Tibial artery (tissue), 4 donors: ENCODE data around the gene SIT1.
A peak's percentile ranks its signal among the peaks of the same experiment; 100 is the strongest.

ENCODE experiments used
- DNase-seq, 2 donors: peaks; one replicate each; pipeline ENCODE4 v3.0.0-alpha.2; 2019
- H3K27ac ChIP-seq, 2 donors: fragments of 200-600 bp; sonication (generic) in 1 of 2; 1 replicate in 1 of 2; 2 replicates in 1 of 2; pipeline ENCODE4 v1.5.1; 2018 to 2019; ENCODE audit warnings: mild to moderate bottlenecking in 1 of 2
- H3K27me3 ChIP-seq, 2 donors: fragments of 200-600 bp; sonication (generic) in 1 of 2; one replicate each; pipeline versions ENCODE4 v1.5.1 to v1.6.0; 2016 to 2019
- H3K36me3 ChIP-seq, 3 donors: fragments of 200-600 bp; sonication (generic) in 2 of 3; one replicate each; pipeline ENCODE4 v1.5.1; 2016 to 2019; ENCODE audit warnings: mild to moderate bottlenecking in 2 of 3
- H3K4me1 ChIP-seq, 4 donors: fragments of 200-600 bp; sonication (generic) in 2 of 4; 1 replicate in 3 of 4; 2 replicates in 1 of 4; pipeline ENCODE4 v1.5.1; 2016 to 2019
- H3K4me3 ChIP-seq, 2 donors: fragments of 200-600 bp; sonication (generic) in 1 of 2; 1 replicate in 1 of 2; 2 replicates in 1 of 2; pipeline ENCODE4 v1.5.1; 2018 to 2019; ENCODE audit warnings: mild to moderate bottlenecking in 2 of 2
- H3K9me3 ChIP-seq, 3 donors: fragments of 200-600 bp; sonication (generic) in 1 of 3; one replicate each; pipeline ENCODE4 v1.5.1; 2016 to 2019
- intact Hi-C: fragments of 100-400 bp; cut with DNase I; formaldehyde crosslinking; loops from one replicate; pipeline ENCODE4 v1.15.0; 2023; ENCODE audit warnings: low total_unique reads
- TF ChIP-seq, protein P1 (sequence below), 2 experiments: fragments of 200-600 bp in 1 of 2; fragments of 450-650 bp in 1 of 2; IDR thresholded peaks; one replicate each; pipeline ENCODE4 v1.5.1; 2017 to 2019; ENCODE audit warnings: antibody characterized with exemption in 2 of 2, mild to moderate bottlenecking in 1 of 2, moderate library complexity in 1 of 2

The SIT1 gene

DNA sequence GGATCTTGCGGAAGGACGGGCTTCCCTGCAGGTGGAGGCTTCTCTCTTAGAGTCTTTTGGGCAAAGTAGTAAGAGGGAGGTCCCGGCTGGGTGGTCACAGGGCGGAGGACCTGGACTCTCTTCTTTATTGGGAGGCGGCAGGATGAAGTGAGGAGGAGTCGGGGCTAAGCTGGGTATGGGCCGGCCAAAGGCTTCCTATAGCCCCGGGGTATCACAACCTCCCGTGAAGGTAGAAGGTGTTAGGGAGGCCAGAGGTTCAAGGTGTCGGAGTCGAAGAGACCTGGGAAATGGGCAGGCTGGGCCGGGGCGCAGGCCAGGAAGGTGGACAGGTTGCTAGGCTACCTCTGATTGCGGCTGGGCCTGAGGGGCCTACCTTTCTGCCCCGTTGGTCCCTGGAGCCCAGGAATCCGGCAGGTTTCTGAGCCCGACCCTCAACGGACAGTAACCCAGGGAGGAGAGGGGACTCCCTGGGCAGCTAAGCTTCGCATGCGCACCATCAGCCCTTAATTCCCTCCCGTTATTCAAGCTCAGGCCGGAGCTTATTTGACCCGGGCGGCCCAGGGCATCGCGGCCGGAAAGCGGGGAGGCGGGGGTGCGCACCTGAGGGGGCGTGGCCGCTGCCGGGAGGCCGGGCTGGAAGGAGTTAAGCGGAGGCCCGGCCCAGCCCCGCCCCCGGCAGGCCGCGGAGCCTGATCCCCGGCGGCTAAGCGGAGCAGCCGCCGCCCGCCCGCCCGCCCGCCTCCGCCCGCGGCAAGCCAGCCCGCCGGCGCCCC, 46.0 kb downstream of the SIT1 start, which contains the start of gene TESK1:
Gene TESK1 (plus strand): TSS at position 685 of the 773 bp plus-strand sequence. CDS start 358 bp downstream, outside the sequence.
- TF ChIP-seq, protein P1, sequence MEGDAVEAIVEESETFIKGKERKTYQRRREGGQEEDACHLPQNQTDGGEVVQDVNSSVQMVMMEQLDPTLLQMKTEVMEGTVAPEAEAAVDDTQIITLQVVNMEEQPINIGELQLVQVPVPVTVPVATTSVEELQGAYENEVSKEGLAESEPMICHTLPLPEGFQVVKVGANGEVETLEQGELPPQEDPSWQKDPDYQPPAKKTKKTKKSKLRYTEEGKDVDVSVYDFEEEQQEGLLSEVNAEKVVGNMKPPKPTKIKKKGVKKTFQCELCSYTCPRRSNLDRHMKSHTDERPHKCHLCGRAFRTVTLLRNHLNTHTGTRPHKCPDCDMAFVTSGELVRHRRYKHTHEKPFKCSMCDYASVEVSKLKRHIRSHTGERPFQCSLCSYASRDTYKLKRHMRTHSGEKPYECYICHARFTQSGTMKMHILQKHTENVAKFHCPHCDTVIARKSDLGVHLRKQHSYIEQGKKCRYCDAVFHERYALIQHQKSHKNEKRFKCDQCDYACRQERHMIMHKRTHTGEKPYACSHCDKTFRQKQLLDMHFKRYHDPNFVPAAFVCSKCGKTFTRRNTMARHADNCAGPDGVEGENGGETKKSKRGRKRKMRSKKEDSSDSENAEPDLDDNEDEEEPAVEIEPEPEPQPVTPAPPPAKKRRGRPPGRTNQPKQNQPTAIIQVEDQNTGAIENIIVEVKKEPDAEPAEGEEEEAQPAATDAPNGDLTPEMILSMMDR (IDR thresholded peaks at IDR 0.05), result no peak
- peak within 1 kb of the TSS; percentile 91 to 94 for H3K27ac ChIP-seq
- H3K4me1 ChIP-seq, result peaks cover 5 to 28% (median 26%) of the 10 kb centered on the region in 4 donors
- no peaks in the 10 kb centered on the region for H3K9me3 ChIP-seq
- intact Hi-C loops, result loop anchor here (5.0 kb wide), 1 partner anchor 38 kb away; no protein-coding TSS in a partner anchor
- DNase-seq, result peak; percentile 59 to 88
- H3K36me3 ChIP-seq, result peaks cover 17 to 27% (median 18%) of the 10 kb centered on the region in 3 donors
- peak within 1 kb of the TSS; percentile 84 to 94 for H3K4me3 ChIP-seq
- H3K27me3 ChIP-seq, result no peaks in the 10 kb centered on the region

DNA sequence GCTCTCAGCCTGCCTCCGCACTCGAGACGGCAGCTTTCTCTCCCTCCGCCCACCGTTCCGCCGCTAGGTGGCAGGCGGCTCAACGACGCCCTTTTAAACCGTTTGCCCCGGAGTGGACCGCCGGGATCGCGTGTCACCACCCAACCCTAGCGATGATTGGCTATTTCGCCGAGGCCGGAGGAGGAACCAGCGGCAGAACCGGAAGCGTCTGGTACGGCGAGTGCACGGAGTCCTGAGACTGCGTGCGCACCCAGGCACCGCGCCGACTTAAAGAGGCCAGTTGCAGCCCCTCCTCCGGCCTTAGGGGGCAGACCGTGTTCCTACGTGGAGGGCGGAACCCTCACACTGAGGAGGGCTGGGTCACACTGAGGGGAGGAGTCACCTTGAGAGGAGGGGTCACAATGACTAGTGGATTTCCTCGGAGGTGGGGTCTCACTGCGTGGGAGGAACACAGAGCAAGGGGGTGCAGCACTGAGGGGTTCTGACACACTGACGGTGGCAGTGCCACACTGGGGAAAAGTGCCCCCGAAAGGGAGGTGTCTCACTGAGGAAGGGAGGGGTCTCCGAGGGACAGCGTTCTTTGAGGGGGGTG, 46.6 kb downstream of the SIT1 start:
- peak overlapping the region; percentile 91 to 94 for H3K27ac ChIP-seq

DNA sequence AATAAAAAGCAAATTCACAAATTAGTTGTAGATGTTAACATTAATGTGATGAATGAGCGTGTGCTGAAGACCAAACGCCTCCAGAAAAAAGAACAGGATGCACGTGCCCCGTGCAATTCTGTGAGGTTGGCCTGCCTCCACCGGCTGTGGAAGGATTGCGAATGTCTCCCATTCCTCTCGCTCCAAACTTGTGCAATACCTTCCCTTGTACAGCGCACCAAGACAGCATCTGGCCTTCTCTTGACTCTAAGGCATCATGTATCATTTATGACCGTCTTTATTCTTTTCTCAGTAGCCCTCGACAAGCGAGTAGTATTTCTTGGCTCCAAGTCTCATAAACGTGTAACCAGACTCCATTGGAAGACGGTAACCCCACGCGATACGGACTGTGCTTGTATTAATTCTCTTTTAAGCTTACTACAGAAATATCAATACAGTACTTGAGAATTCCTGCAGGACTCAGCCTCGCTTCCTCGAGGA, 47.2 kb downstream of the SIT1 start:
- peak; percentile 90 to 94 for DNase-seq
- intact Hi-C loops, result no loop called here
- Histone ChIP-seq H3K27ac (peak overlapping the region; percentile 84 to 94), H3K9me3 (no peaks in the 10 kb centered on the region), H3K36me3 (peaks cover 5 to 15% (median 6%) of the 10 kb centered on the region in 3 donors), H3K4me3 (peak overlapping the region; percentile 48 to 94), H3K4me1 (peaks cover 5 to 27% (median 26%) of the 10 kb centered on the region in 4 donors), H3K27me3 (no peaks in the 10 kb centered on the region)
- TF ChIP-seq, protein P1 (IDR thresholded peaks at IDR 0.05), result no peak

More for the DNA sequence above, 46.6 kb downstream of the SIT1 start:
- peaks cover 5 to 27% (median 26%) of the 10 kb centered on the region in 4 donors for H3K4me1 ChIP-seq
- DNase-seq, result peak; percentile 99 to 100
- no peaks in the 10 kb centered on the region for H3K27me3 ChIP-seq
- TF ChIP-seq, protein P1 (IDR thresholded peaks at IDR 0.05), result peak; percentile 96 to 99
- peak overlapping the region; percentile 84 to 94 for H3K4me3 ChIP-seq
- H3K9me3 ChIP-seq, result no peaks in the 10 kb centered on the region
- H3K36me3 ChIP-seq, result peaks cover 10 to 21% (median 12%) of the 10 kb centered on the region in 3 donors
- intact Hi-C loops, result no loop called here

DNA sequence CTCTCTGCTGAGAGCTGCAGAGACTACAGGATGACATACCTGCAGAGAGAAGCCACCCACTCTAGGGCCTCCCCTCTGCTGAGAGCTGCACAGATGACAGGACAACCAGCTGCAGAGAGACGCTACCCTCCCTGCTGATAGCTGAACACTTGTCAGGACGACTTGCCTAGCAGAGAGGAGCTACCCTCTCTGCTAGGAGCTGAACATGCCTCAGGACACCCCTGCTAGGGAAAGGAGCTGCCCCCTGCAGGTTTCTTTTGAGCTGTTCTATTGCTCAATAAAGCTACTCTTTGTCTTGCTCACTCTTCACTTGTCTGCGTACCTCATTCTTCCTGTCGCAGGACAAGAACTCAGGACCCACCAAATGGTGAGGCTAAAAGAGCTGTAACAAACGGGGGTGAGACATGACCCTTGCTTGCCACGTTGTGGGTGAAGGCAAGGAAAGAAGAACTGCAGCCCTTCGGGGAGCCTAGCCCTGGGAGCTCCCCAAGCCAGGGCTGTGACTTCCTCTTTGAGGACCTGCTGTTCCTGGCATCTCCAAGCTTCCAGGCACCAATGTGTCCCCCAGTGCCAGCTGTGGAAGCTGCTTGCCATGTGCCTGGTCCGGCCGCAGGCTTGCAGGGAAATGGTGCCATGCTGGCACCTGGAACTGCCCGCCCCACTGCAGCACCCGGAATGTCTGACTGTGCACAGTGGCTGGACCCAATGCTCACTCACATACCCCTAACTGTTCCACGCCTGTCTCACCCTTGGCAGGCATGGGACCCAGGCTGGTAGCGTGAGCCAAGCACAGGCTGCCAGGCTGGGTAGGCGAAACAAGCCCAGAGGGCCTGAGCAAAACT, 50.7 kb downstream of the SIT1 start:
- TF ChIP-seq, protein P1 (IDR thresholded peaks at IDR 0.05), result no peak
- H3K4me1 ChIP-seq, result peaks cover 0 to 10% (median 8%) of the 10 kb centered on the region in 4 donors
- H3K27ac ChIP-seq, result no peak overlapping the region
- H3K9me3 ChIP-seq, result no peaks in the 10 kb centered on the region
- no peak for DNase-seq
- no peaks in the 10 kb centered on the region for H3K36me3 ChIP-seq
- no peaks in the 10 kb centered on the region for H3K27me3 ChIP-seq
- no peak overlapping the region for H3K4me3 ChIP-seq
- intact Hi-C loops, result no loop called here
